Measurements from ENCODE around the gene ZNF496.
A peak's percentile ranks its signal among the peaks of the same experiment; 100 is the strongest.

ZNF496 gene

GRCh38 chr1:247328311-247328710 is 3.4 kb downstream of the ZNF496 start:
- no peak for DNase-seq (ENCODE audit: low read depth)

GRCh38 chr1:247326411-247327130 is 5.1 kb downstream of the ZNF496 start:
- DNase-seq (ENCODE audit: low read depth), result no peak

GRCh38 chr1:247324923-247325322 is 6.7 kb downstream of the ZNF496 start:
- DNase-seq (ENCODE audit: low read depth), result no peak

- no peak for DNase-seq (ENCODE audit: low read depth)
Measured at GRCh38 chr1:247324204-247324787, 7.4 kb downstream of the ZNF496 start.

GRCh38 chr1:247322849-247323586 is 8.6 kb downstream of the ZNF496 start:
- DNase-seq (ENCODE audit: low read depth), result no peak

GRCh38 chr1:247322442-247322841 is 9.2 kb downstream of the ZNF496 start:
- no peak for DNase-seq (ENCODE audit: low read depth)

- no peak for DNase-seq (ENCODE audit: low read depth)
Measured at GRCh38 chr1:247317702-247318101, 14.0 kb downstream of the ZNF496 start.

GRCh38 chr1:247316590-247317197 is 15.0 kb downstream of the ZNF496 start:
- DNase-seq (ENCODE audit: low read depth), result no peak

- no peak for DNase-seq (ENCODE audit: low read depth)
Measured at GRCh38 chr1:247304031-247304430, 27.6 kb downstream of the ZNF496 start.

GRCh38 chr1:247303216-247303615 is 28.5 kb downstream of the ZNF496 start:
- DNase-seq (ENCODE audit: low read depth), result no peak

- DNase-seq (ENCODE audit: low read depth), result no peak
Measured at GRCh38 chr1:247301176-247301540, 30.5 kb downstream of the ZNF496 start.

- no peak for DNase-seq (ENCODE audit: low read depth)
Measured at GRCh38 chr1:247300491-247301175, 31.0 kb downstream of the ZNF496 start.

- DNase-seq (ENCODE audit: low read depth), result no peak
Measured at GRCh38 chr1:247299723-247300381, 31.8 kb downstream of the ZNF496 start.

GRCh38 chr1:247298701-247299100 is 33.0 kb downstream of the ZNF496 start:
- DNase-seq (ENCODE audit: low read depth), result no peak

GRCh38 chr1:247298124-247298481 is 33.6 kb downstream of the ZNF496 start:
- no peak for DNase-seq (ENCODE audit: low read depth)

- no peak for DNase-seq (ENCODE audit: low read depth)
Measured at GRCh38 chr1:247297263-247298123, 34.2 kb downstream of the ZNF496 start.

GRCh38 chr1:247296599-247297180 is 35.0 kb downstream of the ZNF496 start:
- no peak for DNase-seq (ENCODE audit: low read depth)

GRCh38 chr1:247295746-247296145 is 35.9 kb downstream of the ZNF496 start:
- DNase-seq (ENCODE audit: low read depth), result no peak

GRCh38 chr1:247295274-247295684 is 36.4 kb downstream of the ZNF496 start:
- DNase-seq (ENCODE audit: low read depth), result no peak

- DNase-seq (ENCODE audit: low read depth), result peak; percentile 71
Measured at GRCh38 chr1:247294282-247294681, 37.4 kb downstream of the ZNF496 start.
